ENCODE measurements around the gene FAM43B. TPM values are rescaled to one million over a fixed set of nuclear protein-coding genes. Genes with fewer than 3 reads are reported as not detected.

Gene FAM43B
- total RNA-seq, 1 experiment from 2014 or later = 2.9 TPM

DNA sequence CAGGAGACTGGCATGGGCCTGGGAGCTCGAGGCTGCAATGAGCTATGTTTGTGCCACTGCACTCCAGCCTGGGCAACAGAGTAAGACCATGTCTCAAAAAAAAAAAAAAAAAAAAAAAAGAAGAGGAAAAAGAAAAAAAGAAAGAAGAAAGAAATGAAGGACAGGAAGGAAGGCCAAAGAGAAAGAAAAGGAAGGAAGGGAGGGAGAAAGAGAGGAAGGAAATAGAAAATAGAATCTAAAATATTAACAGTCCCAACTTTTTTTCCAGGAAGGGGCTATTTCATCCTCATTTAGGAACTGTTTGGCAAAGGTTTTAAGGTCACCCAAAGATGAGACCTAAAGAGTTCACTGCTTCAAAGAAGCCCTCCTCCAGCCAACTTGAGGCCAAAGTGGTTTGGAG is 46.9 kb upstream of the FAM43B start:
- ChIA-PET POLR2A (interaction anchor here (0.7 kb wide), 1 partner anchor 129 kb away, joined by 4 read pairs; no protein-coding TSS in a partner anchor), CTCF (interaction anchor here (1.0 kb wide), 1 partner anchor 11 kb away, joined by 4 read pairs; no protein-coding TSS in a partner anchor)
- ATAC-seq (no peak), DNase-seq (ENCODE audit: low spot score) (no peak)
- no peak for TF ChIP-seq IRF1 (CRISPR knock-in tag; IDR thresholded peaks at IDR 0.05)
- TF ChIP-seq AR (CRISPR knock-in tag; IDR thresholded peaks at IDR 0.05) = no peak
- TF ChIP-seq GABPB1 (CRISPR knock-in tag; IDR thresholded peaks at IDR 0.05) = no peak
- no peak for TF ChIP-seq ZMAT4 (CRISPR knock-in tag; IDR thresholded peaks at IDR 0.05)
- TF ChIP-seq JUN (CRISPR knock-in tag; IDR thresholded peaks at IDR 0.05) = no peak
- TF ChIP-seq CDX4 (CRISPR knock-in tag; IDR thresholded peaks at IDR 0.05; ENCODE audit: borderline replicate concordance) = no peak
- no peak for TF ChIP-seq MLX (CRISPR knock-in tag; IDR thresholded peaks at IDR 0.05)
- no peak for TF ChIP-seq RELA (CRISPR knock-in tag; IDR thresholded peaks at IDR 0.05; ENCODE audit: borderline replicate concordance)
- TF ChIP-seq, protein P1, sequence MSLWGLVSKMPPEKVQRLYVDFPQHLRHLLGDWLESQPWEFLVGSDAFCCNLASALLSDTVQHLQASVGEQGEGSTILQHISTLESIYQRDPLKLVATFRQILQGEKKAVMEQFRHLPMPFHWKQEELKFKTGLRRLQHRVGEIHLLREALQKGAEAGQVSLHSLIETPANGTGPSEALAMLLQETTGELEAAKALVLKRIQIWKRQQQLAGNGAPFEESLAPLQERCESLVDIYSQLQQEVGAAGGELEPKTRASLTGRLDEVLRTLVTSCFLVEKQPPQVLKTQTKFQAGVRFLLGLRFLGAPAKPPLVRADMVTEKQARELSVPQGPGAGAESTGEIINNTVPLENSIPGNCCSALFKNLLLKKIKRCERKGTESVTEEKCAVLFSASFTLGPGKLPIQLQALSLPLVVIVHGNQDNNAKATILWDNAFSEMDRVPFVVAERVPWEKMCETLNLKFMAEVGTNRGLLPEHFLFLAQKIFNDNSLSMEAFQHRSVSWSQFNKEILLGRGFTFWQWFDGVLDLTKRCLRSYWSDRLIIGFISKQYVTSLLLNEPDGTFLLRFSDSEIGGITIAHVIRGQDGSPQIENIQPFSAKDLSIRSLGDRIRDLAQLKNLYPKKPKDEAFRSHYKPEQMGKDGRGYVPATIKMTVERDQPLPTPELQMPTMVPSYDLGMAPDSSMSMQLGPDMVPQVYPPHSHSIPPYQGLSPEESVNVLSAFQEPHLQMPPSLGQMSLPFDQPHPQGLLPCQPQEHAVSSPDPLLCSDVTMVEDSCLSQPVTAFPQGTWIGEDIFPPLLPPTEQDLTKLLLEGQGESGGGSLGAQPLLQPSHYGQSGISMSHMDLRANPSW (CRISPR knock-in tag; conservative IDR thresholded peaks at IDR 0.05; ENCODE audit: low read depth) = no peak
- TF ChIP-seq CBFB (CRISPR knock-in tag; IDR thresholded peaks at IDR 0.05; ENCODE audit: low read depth) = no peak
- TF ChIP-seq CREM (CRISPR knock-in tag; IDR thresholded peaks at IDR 0.05) = no peak
- no peak for TF ChIP-seq ZNF425 (CRISPR knock-in tag; conservative IDR thresholded peaks at IDR 0.05)
- no peak for TF ChIP-seq ZNF263 (CRISPR knock-in tag; IDR thresholded peaks at IDR 0.05; ENCODE audit: low read depth)
- no peak for TF ChIP-seq NFE2L1 (CRISPR knock-in tag; IDR thresholded peaks at IDR 0.05)
- peaks cover 16% of the 10 kb centered on the region for H3K36me3 Mint-ChIP-seq
- H3K4me3 Mint-ChIP-seq = no peak overlapping the region
- H3K9me3 Mint-ChIP-seq = no peaks in the 10 kb centered on the region
- H3K27me3 Mint-ChIP-seq (ENCODE audit: low read depth) = peaks cover 15% of the 10 kb centered on the region
- H3K27ac Mint-ChIP-seq = no peak overlapping the region
- H3K4me1 Mint-ChIP-seq = peaks cover 4% of the 10 kb centered on the region; the same call in 1 of the 2 replicates

GRCh38 chr1:20507248-20507563 is 45.2 kb upstream of the FAM43B start:
- Mint-ChIP-seq H3K4me3 (peak overlapping the region; percentile 92), H3K27me3 (ENCODE audit: low read depth) (peaks cover 26% of the 10 kb centered on the region), H3K4me1 (peaks cover 4% of the 10 kb centered on the region; the same call in 1 of the 2 replicates), H3K27ac (peak overlapping the region; percentile 92), H3K36me3 (peaks cover 2% of the 10 kb centered on the region; the same call in 1 of the 2 replicates), H3K9me3 (no peaks in the 10 kb centered on the region)
- POLR2A ChIA-PET = no interaction called here
- CTCF ChIA-PET = interaction anchor here (1.3 to 2.6 kb wide), 3 partner anchors 13 to 154 kb away, joined by 4 to 10 read pairs (median 6); partner anchors contain the start of gene DDOST
- no peak for ATAC-seq
- DNase-seq (ENCODE audit: low spot score) = no peak
- TF ChIP-seq, protein P2, sequence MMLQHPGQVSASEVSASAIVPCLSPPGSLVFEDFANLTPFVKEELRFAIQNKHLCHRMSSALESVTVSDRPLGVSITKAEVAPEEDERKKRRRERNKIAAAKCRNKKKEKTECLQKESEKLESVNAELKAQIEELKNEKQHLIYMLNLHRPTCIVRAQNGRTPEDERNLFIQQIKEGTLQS (CRISPR knock-in tag; conservative IDR thresholded peaks at IDR 0.05) = no peak
- TF ChIP-seq JUN (CRISPR knock-in tag; IDR thresholded peaks at IDR 0.05) (no peak), NFYB (CRISPR knock-in tag; conservative IDR thresholded peaks at IDR 0.05; ENCODE audit: low read depth) (no peak), ESRRA (CRISPR knock-in tag; IDR thresholded peaks at IDR 0.05; ENCODE audit: borderline replicate concordance) (no peak), EMX1 (CRISPR knock-in tag; IDR thresholded peaks at IDR 0.05) (no peak), ZNF219 (CRISPR knock-in tag; IDR thresholded peaks at IDR 0.05; ENCODE audit: borderline replicate concordance) (no peak), ZNF423 (CRISPR knock-in tag; IDR thresholded peaks at IDR 0.05) (no peak), E2F4 (CRISPR knock-in tag; IDR thresholded peaks at IDR 0.05; ENCODE audit: borderline replicate concordance, low read depth) (no peak), PRRX2 (CRISPR knock-in tag; IDR thresholded peaks at IDR 0.05) (no peak)

Measured in WTC11 (cell line).